Neural crest cell (in vitro differentiated cells): ENCODE results near the gene BCL2L1. TPM values are rescaled to one million over a fixed set of nuclear protein-coding genes. Genes with fewer than 3 reads are reported as not detected.
"Not testable (repeated sequence)": the region's sequence is repeated elsewhere in the genome, so short reads cannot be mapped to it uniquely, and the experiment has no call there.

Experiments
- DNase-seq: peaks from one replicate; pipeline ENCODE4 v3.0.0; 2021; ENCODE audit warnings: low read depth, mixed read lengths, low spot score
- H3K27ac Mint-ChIP-seq: one replicate; pipeline ENCODE4 v1.8.0; 2021; ENCODE audit warnings: mild to moderate bottlenecking, mixed read lengths; ENCODE audit not compliant: unreplicated experiment
- H3K27me3 Mint-ChIP-seq: 2 replicates; pipeline ENCODE4 v1.8.0; 2021; ENCODE audit warnings: low read depth, mild to moderate bottlenecking, mixed read lengths
- H3K36me3 Mint-ChIP-seq: 2 replicates; pipeline ENCODE4 v1.8.0; 2021; ENCODE audit warnings: low read depth, mild to moderate bottlenecking, mixed read lengths
- H3K4me1 Mint-ChIP-seq: 2 replicates; pipeline ENCODE4 v1.8.0; 2021; ENCODE audit warnings: mixed read lengths
- H3K4me3 Mint-ChIP-seq: one replicate; pipeline ENCODE4 v1.8.0; 2021; ENCODE audit warnings: mild to moderate bottlenecking, mixed read lengths
- H3K9me3 Mint-ChIP-seq: 2 replicates; pipeline ENCODE4 v1.8.0; 2021; ENCODE audit warnings: mixed read lengths
- total RNA-seq: library from RNA; stranded (reverse); gene quantifications from 2 replicates; pipeline ENCODE4 v1.2.1, GENCODE V29; 2021
- TF ChIP-seq, protein P1 (sequence below): fragments of 200-600 bp; sonication (generic); conservative IDR thresholded peaks from 2 replicates; pipeline ENCODE4 v1.5.0; 2021; ENCODE audit warnings: antibody characterized with exemption, mild to moderate bottlenecking

Gene BCL2L1
- total RNA-seq, 1 donor from 2014 or later, result 74.3 TPM

DNA sequence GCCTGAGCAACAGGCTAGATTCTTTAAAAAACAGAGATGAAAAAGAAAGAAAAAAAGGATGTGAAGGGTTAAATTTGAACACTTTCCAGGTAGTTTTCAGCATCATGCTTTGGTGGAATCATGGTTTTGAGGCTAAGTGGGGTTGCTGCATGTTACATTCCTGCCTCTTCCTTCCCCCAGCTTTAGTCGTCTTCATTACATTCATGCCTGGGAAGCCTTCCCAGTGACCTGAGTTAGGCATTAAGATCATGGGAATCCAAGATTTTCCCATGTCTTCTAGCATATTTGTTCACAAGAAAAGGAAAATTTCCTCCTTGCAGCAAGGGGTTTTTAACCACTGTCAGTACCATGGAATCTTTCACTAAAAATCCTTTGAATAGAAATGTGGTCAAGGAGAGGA lies 28.5 kb upstream of the BCL2L1 start:
- no peaks in the 10 kb centered on the region for H3K9me3 Mint-ChIP-seq
- H3K4me3 Mint-ChIP-seq, result no peak overlapping the region
- no peak overlapping the region for H3K27ac Mint-ChIP-seq
- TF ChIP-seq, protein P1, sequence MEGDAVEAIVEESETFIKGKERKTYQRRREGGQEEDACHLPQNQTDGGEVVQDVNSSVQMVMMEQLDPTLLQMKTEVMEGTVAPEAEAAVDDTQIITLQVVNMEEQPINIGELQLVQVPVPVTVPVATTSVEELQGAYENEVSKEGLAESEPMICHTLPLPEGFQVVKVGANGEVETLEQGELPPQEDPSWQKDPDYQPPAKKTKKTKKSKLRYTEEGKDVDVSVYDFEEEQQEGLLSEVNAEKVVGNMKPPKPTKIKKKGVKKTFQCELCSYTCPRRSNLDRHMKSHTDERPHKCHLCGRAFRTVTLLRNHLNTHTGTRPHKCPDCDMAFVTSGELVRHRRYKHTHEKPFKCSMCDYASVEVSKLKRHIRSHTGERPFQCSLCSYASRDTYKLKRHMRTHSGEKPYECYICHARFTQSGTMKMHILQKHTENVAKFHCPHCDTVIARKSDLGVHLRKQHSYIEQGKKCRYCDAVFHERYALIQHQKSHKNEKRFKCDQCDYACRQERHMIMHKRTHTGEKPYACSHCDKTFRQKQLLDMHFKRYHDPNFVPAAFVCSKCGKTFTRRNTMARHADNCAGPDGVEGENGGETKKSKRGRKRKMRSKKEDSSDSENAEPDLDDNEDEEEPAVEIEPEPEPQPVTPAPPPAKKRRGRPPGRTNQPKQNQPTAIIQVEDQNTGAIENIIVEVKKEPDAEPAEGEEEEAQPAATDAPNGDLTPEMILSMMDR, result no peak
- peaks cover 6% of the 10 kb centered on the region for H3K36me3 Mint-ChIP-seq
- peaks cover 15% of the 10 kb centered on the region for H3K4me1 Mint-ChIP-seq
- no peak for DNase-seq
- H3K27me3 Mint-ChIP-seq, result no peaks in the 10 kb centered on the region

DNA sequence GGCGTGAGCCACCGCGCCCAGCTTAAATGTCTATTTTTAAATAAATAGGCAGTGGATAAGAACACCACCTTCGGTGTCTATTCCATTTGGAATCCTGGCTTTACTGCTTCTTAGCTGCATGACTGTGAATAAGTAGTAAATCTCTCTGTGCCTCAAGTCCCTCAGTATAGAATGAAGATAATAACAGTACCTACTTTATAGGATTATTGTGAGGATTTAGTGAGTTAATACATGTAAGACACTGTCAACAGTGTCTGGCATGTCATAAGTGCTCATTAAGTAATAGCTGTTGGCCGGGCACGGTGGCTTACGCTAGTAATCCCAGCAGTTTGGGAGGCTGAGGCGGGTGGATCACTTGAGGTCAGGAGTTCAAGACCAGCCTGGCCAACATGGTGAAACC lies 26.6 kb upstream of the BCL2L1 start:
- Mint-ChIP-seq H3K36me3 (peaks cover 10% of the 10 kb centered on the region), H3K27ac (no peak overlapping the region), H3K4me1 (peaks cover 19% of the 10 kb centered on the region)

GRCh38 chr20:31747640-31748039 lies 25.0 kb upstream of the BCL2L1 start:
- H3K9me3 Mint-ChIP-seq, result no peaks in the 10 kb centered on the region
- H3K4me3 Mint-ChIP-seq, result no peak overlapping the region
- no peaks in the 10 kb centered on the region for H3K27me3 Mint-ChIP-seq
- TF ChIP-seq, protein P1, result no peak
- H3K27ac Mint-ChIP-seq, result peak overlapping the region; percentile 20
- peaks cover 10% of the 10 kb centered on the region for H3K36me3 Mint-ChIP-seq
- no peak for DNase-seq
- H3K4me1 Mint-ChIP-seq, result peaks cover 19% of the 10 kb centered on the region

More for the DNA sequence above, 26.6 kb upstream of the BCL2L1 start:
- Mint-ChIP-seq H3K9me3 (no peaks in the 10 kb centered on the region), H3K27me3 (no peaks in the 10 kb centered on the region), H3K4me3 (no peak overlapping the region)
- DNase-seq, result no peak
- TF ChIP-seq, protein P1, result no peak

GRCh38 chr20:31747028-31747427 lies 24.4 kb upstream of the BCL2L1 start:
- not testable (repeated sequence) for H3K4me3 Mint-ChIP-seq, H3K27me3 Mint-ChIP-seq, DNase-seq, H3K9me3 Mint-ChIP-seq, H3K27ac Mint-ChIP-seq
- Mint-ChIP-seq H3K36me3 (peaks cover 10% of the 10 kb centered on the region), H3K4me1 (peaks cover 19% of the 10 kb centered on the region)

GRCh38 chr20:31746068-31746878 lies 23.6 kb upstream of the BCL2L1 start:
- Mint-ChIP-seq H3K4me3 (peak overlapping the region; percentile 6), H3K36me3 (peaks cover 10% of the 10 kb centered on the region), H3K9me3 (no peaks in the 10 kb centered on the region), H3K27ac (no peak overlapping the region), H3K27me3 (no peaks in the 10 kb centered on the region), H3K4me1 (peaks cover 22% of the 10 kb centered on the region)
- TF ChIP-seq, protein P1, result no peak
- no peak for DNase-seq

GRCh38 chr20:31740656-31741323 lies 18.1 kb upstream of the BCL2L1 start:
- H3K27ac Mint-ChIP-seq, result peak overlapping the region; percentile 70
- DNase-seq, result no peak

More at GRCh38 chr20:31740656-31741323, 18.1 kb upstream of the BCL2L1 start:
- TF ChIP-seq, protein P1, result no peak
- peaks cover 7% of the 10 kb centered on the region for H3K4me1 Mint-ChIP-seq
- peaks cover 4% of the 10 kb centered on the region for H3K36me3 Mint-ChIP-seq
- no peak overlapping the region for H3K4me3 Mint-ChIP-seq
- no peaks in the 10 kb centered on the region for H3K27me3 Mint-ChIP-seq
- no peaks in the 10 kb centered on the region for H3K9me3 Mint-ChIP-seq
